SK-MEL-5 (cell line): ENCODE results near the gene ROR1. TPM values are rescaled to one million over a fixed set of nuclear protein-coding genes. Genes with fewer than 3 reads are reported as not detected.

Source experiments
- small RNA-seq, 2 experiments: library from RNA; depleted of rRNA; stranded (forward); fragments of <200 nt; gene quantifications; one replicate each; pipeline ENCODE3, GENCODE V24; 2014
- total RNA-seq: library from RNA; depleted of rRNA; stranded (reverse); fragments of >200 nt; shearing (Covaris generic); gene quantifications from 2 replicates; pipeline ENCODE4 v1.2.3, GENCODE V29; 2014; rRNA removed

The ROR1 gene
- total RNA-seq, 1 experiment from 2014 or later: 2.8 TPM

Small RNA genes within 50 kb of the gene (small RNA-seq; reads per million reads assigned to genes)
- gene RF00019 (0 reads per million in 2 experiments), gene RNU6-809P (0 reads per million in 2 experiments)

Other genes with a start within 250 kb of the ROR1 start
- 79.5 and 79.8 TPM in 2 replicates for gene PGM1, start 180.6 kb upstream of the ROR1 start, total RNA-seq